ENCODE measurements around the gene XKR7.

DNA sequence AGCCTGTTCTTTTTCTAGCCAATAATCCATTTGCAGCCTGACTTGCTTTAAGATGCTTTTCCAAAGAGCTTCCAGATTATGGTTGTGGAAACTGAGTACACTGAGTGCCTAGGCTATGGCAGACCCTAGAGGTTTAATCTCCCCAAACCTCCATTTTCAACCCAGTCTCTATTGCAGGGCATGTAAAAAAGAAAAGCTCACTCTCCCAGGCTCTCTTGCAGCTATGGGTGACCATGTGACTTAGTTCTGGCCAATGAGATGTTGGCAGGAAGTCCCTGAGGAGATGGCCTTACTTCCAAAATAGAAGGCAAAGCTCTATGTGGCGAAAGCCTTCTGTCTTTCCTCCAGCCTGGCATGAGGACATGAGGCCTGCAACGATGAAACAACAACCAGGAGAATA, 19.9 kb upstream of the XKR7 start:
- TF ChIP-seq, protein P1, sequence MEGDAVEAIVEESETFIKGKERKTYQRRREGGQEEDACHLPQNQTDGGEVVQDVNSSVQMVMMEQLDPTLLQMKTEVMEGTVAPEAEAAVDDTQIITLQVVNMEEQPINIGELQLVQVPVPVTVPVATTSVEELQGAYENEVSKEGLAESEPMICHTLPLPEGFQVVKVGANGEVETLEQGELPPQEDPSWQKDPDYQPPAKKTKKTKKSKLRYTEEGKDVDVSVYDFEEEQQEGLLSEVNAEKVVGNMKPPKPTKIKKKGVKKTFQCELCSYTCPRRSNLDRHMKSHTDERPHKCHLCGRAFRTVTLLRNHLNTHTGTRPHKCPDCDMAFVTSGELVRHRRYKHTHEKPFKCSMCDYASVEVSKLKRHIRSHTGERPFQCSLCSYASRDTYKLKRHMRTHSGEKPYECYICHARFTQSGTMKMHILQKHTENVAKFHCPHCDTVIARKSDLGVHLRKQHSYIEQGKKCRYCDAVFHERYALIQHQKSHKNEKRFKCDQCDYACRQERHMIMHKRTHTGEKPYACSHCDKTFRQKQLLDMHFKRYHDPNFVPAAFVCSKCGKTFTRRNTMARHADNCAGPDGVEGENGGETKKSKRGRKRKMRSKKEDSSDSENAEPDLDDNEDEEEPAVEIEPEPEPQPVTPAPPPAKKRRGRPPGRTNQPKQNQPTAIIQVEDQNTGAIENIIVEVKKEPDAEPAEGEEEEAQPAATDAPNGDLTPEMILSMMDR (IDR thresholded peaks at IDR 0.05), result no peak
- no peak for TF ChIP-seq EZH2 (IDR thresholded peaks at IDR 0.05; ENCODE audit: borderline replicate concordance, insufficient read depth, low read depth, low read length, poor library complexity, severe bottlenecking)

All from B cell (primary cell).